HG02943 (cell line): ENCODE measurements around the gene TMEM39A.

Experiments
- ATAC-seq: cut with Tn5 transposase; IDR thresholded peaks from one replicate; pipeline ENCODE4 v1.9.1; 2021; ENCODE audit warnings: mild to moderate bottlenecking, low read depth, moderate library complexity; ENCODE audit not compliant: unreplicated experiment

Gene TMEM39A

GRCh38 chr3:119456469-119456868 is 6.9 kb downstream of the TMEM39A start:
- no peak for ATAC-seq

GRCh38 chr3:119453822-119454221 is 9.6 kb downstream of the TMEM39A start:
- ATAC-seq: no peak

GRCh38 chr3:119444590-119444989 is 18.8 kb downstream of the TMEM39A start:
- ATAC-seq: no peak

- no peak for ATAC-seq
Observed at GRCh38 chr3:119443179-119443578, 20.2 kb downstream of the TMEM39A start.

DNA sequence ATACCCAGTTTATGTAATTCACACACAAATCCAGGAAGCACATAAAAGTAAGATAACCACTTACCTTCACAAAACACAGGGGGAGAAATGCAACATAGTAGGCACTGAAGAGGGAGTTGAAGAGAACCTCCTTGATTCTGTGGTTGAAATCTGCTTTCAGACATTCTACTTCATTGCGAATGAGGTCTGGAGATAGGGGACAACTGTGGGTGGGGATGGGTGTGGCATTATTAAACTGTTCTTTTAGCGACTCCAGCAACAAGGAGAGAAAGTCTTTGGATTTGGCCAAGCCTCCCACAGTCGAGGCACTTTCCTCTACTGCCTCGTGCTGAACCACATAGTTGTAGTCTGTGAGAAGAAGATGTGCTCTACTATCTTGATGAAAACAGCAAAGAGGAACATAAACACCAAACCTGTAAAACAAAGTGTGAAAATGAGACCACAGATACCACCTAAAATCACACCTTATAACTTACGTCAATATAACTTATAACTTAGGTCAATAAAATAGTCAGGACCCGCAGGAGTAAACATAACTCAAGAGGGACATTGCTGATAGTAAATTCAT is 25.6 kb downstream of the TMEM39A start:
- no peak for ATAC-seq

- no peak for ATAC-seq
Observed at GRCh38 chr3:119436977-119437376, 26.4 kb downstream of the TMEM39A start.

GRCh38 chr3:119434703-119435102 is 28.7 kb downstream of the TMEM39A start:
- ATAC-seq: no peak

DNA sequence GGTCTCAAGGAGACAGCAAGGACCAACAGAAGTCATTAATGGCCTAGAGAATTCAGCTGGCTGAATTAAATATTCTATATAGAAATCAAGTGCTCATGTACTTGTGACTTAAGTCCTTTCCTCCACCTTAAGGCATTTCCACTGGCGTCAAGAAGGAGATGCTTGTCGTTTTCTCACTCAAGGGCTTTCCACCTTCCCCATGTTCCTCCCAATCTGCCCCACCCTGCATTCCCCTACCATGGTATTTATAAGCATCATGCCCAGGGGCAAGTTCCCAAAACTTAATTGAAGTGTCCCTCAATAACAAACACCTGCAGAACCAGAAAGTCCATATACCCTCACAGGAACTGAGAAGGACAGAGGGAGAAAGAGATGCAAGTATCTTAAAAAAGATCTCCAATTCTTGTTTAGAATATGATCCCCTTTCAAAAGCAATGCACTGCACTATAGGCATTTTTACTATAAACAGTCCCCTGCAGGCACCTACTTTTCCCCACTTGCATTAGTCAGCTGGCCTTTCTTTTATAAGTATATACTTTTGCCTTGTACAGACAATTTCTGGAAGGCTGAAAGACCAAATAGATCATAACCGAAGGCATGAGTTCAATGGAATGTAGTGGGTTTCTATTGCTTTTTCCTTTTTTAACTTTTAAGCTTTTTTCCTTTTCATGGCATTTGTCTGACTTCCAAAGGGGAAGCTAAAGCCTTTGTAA is 29.6 kb downstream of the TMEM39A start:
- no peak for ATAC-seq

DNA sequence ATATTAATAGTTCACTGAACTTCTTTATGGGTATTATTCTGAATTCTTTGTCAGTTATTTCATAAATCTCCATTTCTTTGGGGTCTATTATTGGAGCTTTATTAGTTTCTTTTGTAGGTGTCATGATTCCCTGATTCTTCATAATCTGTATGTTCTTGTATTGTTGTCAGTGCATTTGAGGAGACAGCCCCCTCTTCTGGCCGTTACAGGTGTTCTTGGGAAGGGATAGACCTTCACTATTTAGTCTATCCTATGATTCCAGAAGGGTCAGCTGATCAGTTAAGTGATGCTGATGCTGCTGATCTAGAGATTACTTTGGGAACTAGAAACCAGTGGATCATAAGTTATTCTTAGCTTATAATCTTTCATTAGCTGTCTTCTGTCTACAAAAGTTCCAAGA is 34.9 kb downstream of the TMEM39A start:
- no peak for ATAC-seq

GRCh38 chr3:119427669-119428068 is 35.7 kb downstream of the TMEM39A start:
- ATAC-seq: no peak

DNA sequence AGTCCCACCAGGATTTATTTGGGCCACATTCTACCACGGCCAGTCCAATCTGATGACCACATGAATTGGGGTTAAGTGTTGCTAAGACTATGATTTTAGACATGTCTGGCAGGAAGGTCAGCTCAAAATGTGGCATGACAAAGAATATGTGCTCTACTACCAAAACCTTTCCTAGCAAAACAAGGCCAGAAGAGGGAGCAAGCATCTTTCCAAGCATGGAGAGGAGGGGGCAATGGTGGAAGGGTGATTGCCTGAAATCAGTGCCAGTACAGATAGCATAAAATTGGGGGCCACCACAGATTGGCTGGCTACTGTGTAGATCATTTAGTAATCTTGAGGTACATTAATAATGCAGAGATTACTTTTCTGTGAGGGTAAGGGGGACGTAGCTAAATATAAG is 43.2 kb downstream of the TMEM39A start:
- no peak for ATAC-seq

DNA sequence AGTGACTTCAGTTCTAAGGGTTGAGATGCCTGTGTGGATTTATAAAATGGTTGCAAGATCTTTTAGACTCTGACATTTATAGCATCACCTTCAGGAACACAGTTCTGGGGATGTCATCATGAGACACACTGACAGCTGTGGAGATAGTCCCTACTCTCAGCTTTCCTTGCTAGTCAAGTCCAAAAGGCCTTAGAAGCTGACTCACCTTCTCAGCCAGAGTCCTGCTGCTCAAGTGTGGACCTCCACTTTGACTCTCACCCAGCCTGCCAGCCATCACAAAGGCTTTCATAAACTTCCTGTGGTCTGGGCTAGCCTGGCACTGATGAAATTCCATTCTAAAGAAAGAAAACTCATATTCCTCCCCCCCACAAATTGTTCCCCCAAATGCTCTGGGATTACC is 44.8 kb downstream of the TMEM39A start:
- ATAC-seq: no peak

GRCh38 chr3:119417771-119418512 is 45.5 kb downstream of the TMEM39A start:
- no peak for ATAC-seq

DNA sequence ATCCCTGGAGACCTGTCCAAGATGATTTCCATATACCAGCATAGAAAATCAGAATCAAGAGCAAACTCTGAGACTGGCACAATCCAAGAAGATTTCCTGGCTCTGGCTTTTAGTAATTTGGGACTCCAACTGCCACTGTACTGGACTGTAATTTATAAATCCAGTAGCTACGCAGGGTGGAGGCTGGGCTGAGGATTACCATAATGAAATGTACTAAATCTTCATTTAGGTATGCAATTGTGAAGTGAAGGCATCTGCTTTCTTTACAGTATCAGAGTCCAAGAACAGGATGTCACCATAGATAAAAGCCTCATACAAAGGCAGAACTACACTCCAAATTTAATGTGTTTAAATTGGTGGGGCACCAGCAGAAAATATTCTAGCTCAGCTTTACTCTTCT is 46.5 kb downstream of the TMEM39A start:
- no peak for ATAC-seq

DNA sequence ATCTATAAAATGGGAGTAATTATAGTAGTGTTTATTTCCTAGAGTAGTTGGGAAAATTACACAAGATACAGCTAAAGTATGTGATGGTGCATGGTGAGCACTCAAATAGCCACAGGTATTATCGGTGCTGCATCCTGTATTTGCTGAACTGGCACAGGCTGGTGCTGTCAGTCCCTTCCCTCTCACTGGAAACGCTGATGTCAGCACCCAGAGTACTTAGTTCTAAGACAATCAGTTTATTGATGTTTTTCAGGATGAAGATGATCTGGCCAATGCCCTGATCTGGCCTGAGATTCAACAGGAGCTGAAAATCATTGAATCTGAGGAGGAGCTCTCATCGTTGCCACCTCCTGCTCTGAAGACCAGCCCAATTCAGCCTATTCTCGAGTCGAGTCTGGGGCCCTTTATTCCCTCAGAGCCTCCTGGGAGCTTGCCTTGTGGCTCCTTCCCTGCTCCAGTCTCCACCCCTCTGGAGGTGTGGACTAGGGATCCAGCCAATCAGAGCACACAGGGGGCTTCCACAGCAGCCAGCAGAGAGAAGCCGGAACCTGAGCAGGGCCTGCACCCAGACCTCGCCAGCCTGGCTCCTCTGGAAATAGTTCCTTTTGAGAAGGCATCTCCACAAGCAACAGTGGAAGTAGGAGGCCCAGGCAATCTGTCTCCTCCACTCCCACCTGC is 49.7 kb downstream of the TMEM39A start:
- no peak for ATAC-seq

- ATAC-seq: no peak
Observed at GRCh38 chr3:119409844-119410243, 53.6 kb downstream of the TMEM39A start.

DNA sequence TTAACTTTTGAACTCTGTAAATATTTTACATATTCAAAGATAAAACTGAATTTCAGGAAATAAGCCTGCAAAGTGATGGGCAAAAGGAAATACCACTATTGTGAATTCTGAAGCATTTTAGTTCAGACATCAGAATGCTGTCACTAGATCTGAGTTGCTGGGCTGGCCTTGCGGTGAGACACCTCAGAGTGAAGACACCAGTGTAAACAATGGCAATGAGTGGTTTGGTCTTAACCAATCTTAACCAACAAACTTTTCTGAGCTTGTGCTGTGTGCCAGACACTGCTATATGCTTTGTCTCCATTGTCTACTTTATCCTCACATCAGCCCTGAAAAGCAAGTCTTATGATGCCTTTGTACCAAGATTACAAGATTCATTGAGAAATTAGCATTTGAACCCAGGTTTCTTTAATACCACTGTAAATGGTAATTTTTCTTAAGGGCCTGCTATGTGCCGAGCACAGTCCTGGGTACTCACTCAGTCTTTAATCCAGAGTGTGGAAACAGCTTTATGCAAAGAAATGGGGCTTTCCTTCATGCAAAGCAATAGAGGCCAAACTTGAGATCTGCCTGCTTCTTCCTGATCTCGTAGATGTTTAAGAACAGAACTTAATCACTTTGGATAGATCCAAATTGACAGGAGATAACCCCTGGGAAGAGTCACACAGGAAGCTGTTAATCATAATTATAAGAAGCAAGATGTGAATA is 55.0 kb downstream of the TMEM39A start:
- ATAC-seq: no peak

GRCh38 chr3:119405315-119405714 is 58.1 kb downstream of the TMEM39A start:
- ATAC-seq: no peak

GRCh38 chr3:119403201-119403600 is 60.2 kb downstream of the TMEM39A start:
- ATAC-seq: no peak

GRCh38 chr3:119402791-119403190 is 60.6 kb downstream of the TMEM39A start:
- no peak for ATAC-seq
